IPS-18c (cell line): Measurements from ENCODE around the gene CCDC150.
"Not testable (repeated sequence)": the region's sequence is repeated elsewhere in the genome, so short reads cannot be mapped to it uniquely, and the experiment has no call there.

Experiments used
- H3K4me3 ChIP-seq: 2 replicates; pipeline ENCODE4 v1.7.0; 2013; ENCODE audit warnings: low read depth, mild to moderate bottlenecking, low read length, moderate library complexity; ENCODE audit not compliant: insufficient read depth
- H3K9me3 ChIP-seq: one replicate; pipeline ENCODE4 v1.6.1; 2013; ENCODE audit warnings: mild to moderate bottlenecking, low read length, moderate library complexity; ENCODE audit not compliant: control insufficient read depth, insufficient read depth

CCDC150 gene

GRCh38 chr2:196679368-196679767 is 39.9 kb downstream of the CCDC150 start:
- no peak overlapping the region for H3K4me3 ChIP-seq
- H3K9me3 ChIP-seq: no peaks in the 10 kb centered on the region

GRCh38 chr2:196681510-196681909 is 42.0 kb downstream of the CCDC150 start:
- no peak overlapping the region for H3K4me3 ChIP-seq
- no peaks in the 10 kb centered on the region for H3K9me3 ChIP-seq

- H3K9me3 ChIP-seq: no peaks in the 10 kb centered on the region
- H3K4me3 ChIP-seq: no peak overlapping the region
Measured at GRCh38 chr2:196685792-196686191, 46.3 kb downstream of the CCDC150 start.

GRCh38 chr2:196686737-196687136 is 47.2 kb downstream of the CCDC150 start:
- not testable (repeated sequence) for H3K9me3 ChIP-seq, H3K4me3 ChIP-seq

- Histone ChIP-seq H3K9me3 (no peaks in the 10 kb centered on the region), H3K4me3 (no peak overlapping the region)
Measured at GRCh38 chr2:196696423-196697079, 57.0 kb downstream of the CCDC150 start.

GRCh38 chr2:196697825-196698224 is 58.3 kb downstream of the CCDC150 start:
- H3K9me3 ChIP-seq: no peaks in the 10 kb centered on the region
- no peak overlapping the region for H3K4me3 ChIP-seq

- Histone ChIP-seq H3K9me3 (no peaks in the 10 kb centered on the region), H3K4me3 (no peak overlapping the region)
Measured at GRCh38 chr2:196702641-196703040, 63.1 kb downstream of the CCDC150 start.

GRCh38 chr2:196703695-196704094 is 64.2 kb downstream of the CCDC150 start:
- H3K4me3 ChIP-seq: no peak overlapping the region

GRCh38 chr2:196710056-196710455 is 70.5 kb downstream of the CCDC150 start:
- not testable (repeated sequence) for H3K4me3 ChIP-seq, H3K9me3 ChIP-seq

More at GRCh38 chr2:196703695-196704094, 64.2 kb downstream of the CCDC150 start:
- no peaks in the 10 kb centered on the region for H3K9me3 ChIP-seq

- Histone ChIP-seq H3K9me3 (no peaks in the 10 kb centered on the region), H3K4me3 (no peak overlapping the region)
Measured at GRCh38 chr2:196711625-196712024, 72.1 kb downstream of the CCDC150 start.

GRCh38 chr2:196712867-196713266 is 73.4 kb downstream of the CCDC150 start:
- no peak overlapping the region for H3K4me3 ChIP-seq
- H3K9me3 ChIP-seq: no peaks in the 10 kb centered on the region

- no peak overlapping the region for H3K4me3 ChIP-seq
- no peaks in the 10 kb centered on the region for H3K9me3 ChIP-seq
Measured at GRCh38 chr2:196718419-196719109, 79.0 kb downstream of the CCDC150 start.

GRCh38 chr2:196719110-196719872 is 79.8 kb downstream of the CCDC150 start:
- H3K9me3 ChIP-seq: no peaks in the 10 kb centered on the region
- H3K4me3 ChIP-seq: no peak overlapping the region

- Histone ChIP-seq H3K4me3 (no peak overlapping the region), H3K9me3 (no peaks in the 10 kb centered on the region)
Measured at GRCh38 chr2:196723571-196723970, 84.1 kb downstream of the CCDC150 start.

- H3K4me3 ChIP-seq: no peak overlapping the region
- no peaks in the 10 kb centered on the region for H3K9me3 ChIP-seq
Measured at GRCh38 chr2:196725218-196725617, 85.7 kb downstream of the CCDC150 start.

GRCh38 chr2:196725882-196726281 is 86.4 kb downstream of the CCDC150 start:
- Histone ChIP-seq H3K9me3 (no peaks in the 10 kb centered on the region), H3K4me3 (no peak overlapping the region)

- H3K4me3 ChIP-seq: no peak overlapping the region
- H3K9me3 ChIP-seq: no peaks in the 10 kb centered on the region
Measured at GRCh38 chr2:196729418-196729817, 89.9 kb downstream of the CCDC150 start.

GRCh38 chr2:196736646-196737045 is 97.1 kb downstream of the CCDC150 start:
- H3K9me3 ChIP-seq, H3K4me3 ChIP-seq: not testable (repeated sequence)
